Esophagus muscularis mucosa (tissue), 4 donors: Measurements from ENCODE around the gene ARL8B. TPM values are rescaled to one million over a fixed set of nuclear protein-coding genes. Genes with fewer than 3 reads are reported as not detected.
"Not testable (repeated sequence)": the region's sequence is repeated elsewhere in the genome, so short reads cannot be mapped to it uniquely, and the experiment has no call there.

Experiments used
- DNase-seq: peaks from one replicate; pipeline ENCODE4 v3.0.0-alpha.2; 2017; ENCODE audit errors: extremely low spot score
- H3K27ac ChIP-seq, 4 donors: fragments of 200-600 bp; sonication (generic); replicated peaks in 1 of 4; 1 replicate in 3 of 4; 2 replicates in 1 of 4; pipeline ENCODE4 v1.5.1; 2016 to 2019; ENCODE audit warnings: mild to moderate bottlenecking in 1 of 4
- H3K27me3 ChIP-seq, 4 donors: fragments of 200-600 bp; sonication (generic); one replicate each; pipeline versions ENCODE4 v1.5.1 to v1.6.0; 2016 to 2019
- H3K36me3 ChIP-seq, 4 donors: fragments of 200-600 bp; sonication (generic); one replicate each; pipeline ENCODE4 v1.5.1; 2016 to 2019
- H3K4me1 ChIP-seq, 4 donors: fragments of 200-600 bp; sonication (generic); one replicate each; pipeline ENCODE4 v1.5.1; 2016 to 2019
- H3K4me3 ChIP-seq, 4 donors: fragments of 200-600 bp; sonication (generic); 1 replicate in 2 of 4; 2 replicates in 2 of 4; pipeline ENCODE4 v1.5.1; 2016 to 2019; ENCODE audit warnings: mild to moderate bottlenecking in 4 of 4, moderate library complexity in 1 of 4
- H3K9me3 ChIP-seq, 4 donors: fragments of 200-600 bp; sonication (generic); 1 replicate in 3 of 4; 2 replicates in 1 of 4; pipeline ENCODE4 v1.5.1; 2016 to 2019
- EP300 ChIP-seq: sonication (generic); formaldehyde crosslinking; IDR thresholded peaks from one replicate; pipeline ENCODE4 v1.6.1; 2017; ENCODE audit warnings: antibody characterized with exemption
- POLR2A ChIP-seq: fragments of 450-650 bp; IDR thresholded peaks from one replicate; pipeline ENCODE4 v1.6.1; 2017; ENCODE audit warnings: antibody characterized with exemption, moderate library complexity, mild to moderate bottlenecking, low read depth
- POLR2AphosphoS5 ChIP-seq, 2 donors: sonication (generic); formaldehyde crosslinking; IDR thresholded peaks; one replicate each; pipeline ENCODE4 v1.6.1; 2017; ENCODE audit warnings: antibody characterized with exemption in 2 of 2
- WGBS: methylation state at CpG from one replicate; pipeline ENCODE4 v1.1.5; 2018; 5-methylcytosine and 5-hydroxymethylcytosine counted together
- intact Hi-C: fragments of 100-400 bp; cut with DNase I; formaldehyde crosslinking; loops from one replicate; pipeline ENCODE4 v1.15.1; 2023
- total RNA-seq, 4 donors: library from RNA; depleted of rRNA; stranded (reverse); fragments of >200 nt; gene quantifications; one replicate each; pipeline versions ENCODE4 v1.1.0 to v1.2.1, GENCODE V29; 2016
- TF ChIP-seq, protein P1 (sequence below), 3 experiments: fragments of 200-600 bp in 2 of 3; fragments of 450-650 bp in 1 of 3; sonication (generic) in 2 of 3; IDR thresholded peaks; one replicate each; pipeline ENCODE4 v1.5.1; 2017 to 2019; ENCODE audit warnings: antibody characterized with exemption in 3 of 3, mild to moderate bottlenecking in 2 of 3, moderate library complexity in 1 of 3

The ARL8B gene
- total RNA-seq, 4 donors from 2014 or later = 40.6 to 47.1 (median 43.8) TPM

DNA sequence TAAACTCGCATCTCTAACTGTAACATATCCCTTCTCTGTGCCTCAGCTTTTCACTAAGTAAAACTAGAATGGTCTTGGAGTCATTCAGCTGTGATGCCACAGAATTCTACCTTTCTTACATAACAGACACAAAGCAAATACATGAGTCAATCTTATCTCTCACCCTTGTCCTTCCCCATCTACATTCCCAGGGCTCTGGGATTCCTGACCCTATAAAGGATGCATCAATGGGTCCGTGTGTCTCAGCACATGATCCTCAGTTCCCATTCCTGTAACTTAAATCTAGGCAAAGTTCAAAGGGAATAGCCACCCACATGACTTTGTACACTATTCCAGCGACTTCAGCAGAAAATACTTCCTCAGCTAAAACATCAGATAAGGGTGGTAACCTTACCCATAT is 11.8 kb upstream of the ARL8B start:
- no peak for TF ChIP-seq EP300
- TF ChIP-seq, protein P1, sequence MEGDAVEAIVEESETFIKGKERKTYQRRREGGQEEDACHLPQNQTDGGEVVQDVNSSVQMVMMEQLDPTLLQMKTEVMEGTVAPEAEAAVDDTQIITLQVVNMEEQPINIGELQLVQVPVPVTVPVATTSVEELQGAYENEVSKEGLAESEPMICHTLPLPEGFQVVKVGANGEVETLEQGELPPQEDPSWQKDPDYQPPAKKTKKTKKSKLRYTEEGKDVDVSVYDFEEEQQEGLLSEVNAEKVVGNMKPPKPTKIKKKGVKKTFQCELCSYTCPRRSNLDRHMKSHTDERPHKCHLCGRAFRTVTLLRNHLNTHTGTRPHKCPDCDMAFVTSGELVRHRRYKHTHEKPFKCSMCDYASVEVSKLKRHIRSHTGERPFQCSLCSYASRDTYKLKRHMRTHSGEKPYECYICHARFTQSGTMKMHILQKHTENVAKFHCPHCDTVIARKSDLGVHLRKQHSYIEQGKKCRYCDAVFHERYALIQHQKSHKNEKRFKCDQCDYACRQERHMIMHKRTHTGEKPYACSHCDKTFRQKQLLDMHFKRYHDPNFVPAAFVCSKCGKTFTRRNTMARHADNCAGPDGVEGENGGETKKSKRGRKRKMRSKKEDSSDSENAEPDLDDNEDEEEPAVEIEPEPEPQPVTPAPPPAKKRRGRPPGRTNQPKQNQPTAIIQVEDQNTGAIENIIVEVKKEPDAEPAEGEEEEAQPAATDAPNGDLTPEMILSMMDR (IDR thresholded peaks at IDR 0.05) = no peak
- TF ChIP-seq POLR2AphosphoS5 (IDR thresholded peaks at IDR 0.05) = no peak
- TF ChIP-seq POLR2A = no peak
- Histone ChIP-seq H3K36me3 (no peaks in the 10 kb centered on the region), H3K4me3 (no peak overlapping the region), H3K27ac (no peak overlapping the region), H3K9me3 (no peaks in the 10 kb centered on the region), H3K27me3 (peaks cover 0 to 5% (median 0%) of the 10 kb centered on the region in 4 donors), H3K4me1 (no peaks in the 10 kb centered on the region)
- intact Hi-C loops = no loop called here
- WGBS = 62% methylated on average over 3 of the region's 3 CpGs
- no peak for DNase-seq

DNA sequence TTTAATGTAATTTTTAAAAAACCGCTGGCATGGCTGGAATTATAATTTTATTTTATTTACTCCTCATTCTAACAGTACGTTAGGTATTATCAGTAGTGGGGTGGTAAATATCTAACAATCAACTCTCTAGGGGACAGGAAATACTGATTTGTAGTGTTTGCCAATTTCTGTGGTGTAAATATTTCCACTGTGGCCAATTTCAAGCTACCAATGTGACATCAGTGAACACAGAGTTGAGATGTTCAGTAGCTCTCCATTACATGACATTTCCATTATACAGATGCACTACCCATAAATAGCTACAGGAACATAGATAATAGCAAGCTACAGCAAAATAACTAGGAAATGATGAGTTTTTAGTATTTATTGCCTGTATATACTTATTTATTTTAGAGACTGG is 10.0 kb upstream of the ARL8B start:
- Histone ChIP-seq H3K4me1 (no peaks in the 10 kb centered on the region), H3K4me3 (no peak overlapping the region), H3K9me3 (no peaks in the 10 kb centered on the region), H3K27me3 (peaks cover 0 to 5% (median 0%) of the 10 kb centered on the region in 4 donors), H3K27ac (no peak overlapping the region), H3K36me3 (no peaks in the 10 kb centered on the region)
- intact Hi-C loops = no loop called here
- 88% methylated on average over 2 of the region's 2 CpGs for WGBS
- DNase-seq = no peak
- TF ChIP-seq EP300 = no peak
- TF ChIP-seq, protein P1 (IDR thresholded peaks at IDR 0.05) = no peak
- no peak for TF ChIP-seq POLR2AphosphoS5 (IDR thresholded peaks at IDR 0.05)
- TF ChIP-seq POLR2A = no peak

DNA sequence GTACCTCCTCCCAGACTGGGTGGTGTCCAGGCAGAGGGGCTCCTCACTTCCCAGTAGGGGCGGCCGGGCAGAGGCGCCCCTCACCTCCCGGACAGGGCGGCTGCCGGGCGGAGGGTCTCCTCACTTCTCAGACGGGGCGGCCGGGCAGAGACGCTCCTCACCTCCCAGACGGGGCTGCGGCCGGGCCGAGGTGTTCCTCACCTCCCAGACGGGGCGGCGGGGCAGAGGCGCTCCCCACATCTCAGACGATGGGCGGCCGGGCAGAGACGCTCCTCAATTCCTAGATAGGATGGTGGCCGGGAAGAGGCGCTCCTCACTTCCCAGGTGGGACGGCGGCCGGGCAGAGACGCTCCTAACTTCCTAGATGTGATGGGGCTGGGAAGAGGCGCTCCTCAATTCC is 8.4 kb upstream of the ARL8B start:
- H3K4me1 ChIP-seq, DNase-seq, intact Hi-C loops, H3K27me3 ChIP-seq, H3K9me3 ChIP-seq, H3K4me3 ChIP-seq, H3K27ac ChIP-seq, H3K36me3 ChIP-seq: not testable (repeated sequence)
- 95% methylated on average over 30 of the region's 30 CpGs for WGBS

DNA sequence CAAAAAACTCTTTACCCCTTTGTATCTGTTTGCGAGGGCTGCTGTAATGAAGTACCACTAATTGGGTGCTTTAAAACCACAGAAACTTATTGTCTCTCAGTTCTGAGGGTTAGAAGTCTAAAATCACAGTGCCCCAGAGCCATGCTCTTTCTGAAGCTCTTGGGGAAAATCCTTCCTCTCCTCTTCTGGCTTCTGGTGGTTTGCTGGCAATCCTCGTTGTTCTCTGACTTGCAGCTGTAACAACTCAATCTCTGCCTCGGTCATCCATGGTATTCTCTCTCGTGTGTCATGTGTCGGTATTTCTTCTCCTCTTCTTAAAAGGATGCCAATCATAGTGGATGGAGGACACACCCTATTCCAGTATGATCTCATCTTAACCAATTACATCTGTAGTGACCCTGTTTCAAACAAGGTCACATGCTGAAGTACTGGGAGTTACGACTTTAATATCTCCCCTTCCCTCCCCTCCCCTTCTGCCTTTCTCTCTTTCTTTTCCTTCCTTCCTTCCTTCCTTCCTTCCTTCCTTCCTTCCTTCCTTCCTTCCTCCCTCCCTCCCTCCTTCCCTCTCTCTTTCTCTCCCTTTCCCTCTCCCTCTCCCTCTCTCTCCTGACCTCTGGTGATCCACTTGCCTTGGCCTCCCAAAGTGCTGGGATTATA is 6.5 kb upstream of the ARL8B start:
- no peak for TF ChIP-seq POLR2AphosphoS5 (IDR thresholded peaks at IDR 0.05)
- no peak for TF ChIP-seq EP300
- no peak for TF ChIP-seq POLR2A
- TF ChIP-seq, protein P1 (IDR thresholded peaks at IDR 0.05) = no peak
- Histone ChIP-seq H3K27ac (no peak overlapping the region), H3K36me3 (no peaks in the 10 kb centered on the region), H3K9me3 (no peaks in the 10 kb centered on the region), H3K27me3 (no peaks in the 10 kb centered on the region), H3K4me3 (no peak overlapping the region), H3K4me1 (no peaks in the 10 kb centered on the region)
- intact Hi-C loops = no loop called here
- DNase-seq = no peak
- 65% methylated on average over 6 of the region's 6 CpGs for WGBS

DNA sequence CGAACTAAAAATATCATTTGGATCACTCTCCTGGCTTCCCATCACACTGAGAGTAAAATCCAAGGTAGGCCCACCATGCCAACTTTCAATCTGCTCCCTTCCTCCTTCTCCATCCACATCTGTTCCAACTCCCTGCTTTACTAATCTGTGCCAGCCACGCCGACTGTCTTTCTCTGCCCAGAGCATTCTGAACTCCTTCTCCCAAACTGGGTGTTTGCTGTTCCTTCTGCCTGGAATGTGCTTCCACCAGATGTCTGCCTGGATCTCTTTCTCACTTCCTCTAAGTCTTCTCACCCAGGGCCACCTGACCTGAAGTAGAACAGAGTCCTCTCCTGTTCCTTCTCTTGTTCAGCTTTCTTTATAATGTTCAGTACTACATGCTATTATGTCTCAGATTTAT is 5.6 kb upstream of the ARL8B start:
- Histone ChIP-seq H3K36me3 (no peaks in the 10 kb centered on the region), H3K9me3 (no peaks in the 10 kb centered on the region), H3K4me3 (no peak overlapping the region), H3K4me1 (peaks cover 0 to 3% (median 1%) of the 10 kb centered on the region in 4 donors), H3K27me3 (no peaks in the 10 kb centered on the region), H3K27ac (no peak overlapping the region)
- 82% methylated on average over 3 of the region's 3 CpGs for WGBS
- DNase-seq = no peak
- TF ChIP-seq, protein P1 (IDR thresholded peaks at IDR 0.05) = no peak
- TF ChIP-seq EP300 (no peak), POLR2A (no peak), POLR2AphosphoS5 (IDR thresholded peaks at IDR 0.05) (no peak)
- intact Hi-C loops = no loop called here
